GM19239 (cell line): ENCODE data around the gene KMT2C.
"Not testable (repeated sequence)": the region's sequence is repeated elsewhere in the genome, so short reads cannot be mapped to it uniquely, and the experiment has no call there.

Experiments used
- DNase-seq: peaks from one replicate; pipeline ENCODE4 v3.0.0; 2011; ENCODE audit warnings: low spot score; ENCODE audit not compliant: insufficient read length
- FAIRE-seq: peaks from 2 replicates; lab custom pipeline; 2011; peaks lifted over from hg19 to GRCh38; lab: Jason Lieb, UNC

Gene KMT2C

GRCh38 chr7:152435384-152436110 is at the start of gene KMT2C:
Gene KMT2C (minus strand): TSS chr7:152436003. CDS start chr7:152435786, 217 bp downstream.
- no peak for FAIRE-seq
- peak; percentile 38 for DNase-seq

- no peak for DNase-seq
- no peak for FAIRE-seq
These were observed 45.3 kb upstream of the KMT2C start for GRCh38 chr7:152481082-152481481.

- FAIRE-seq = no peak
These were observed 44.9 kb upstream of the KMT2C start for GRCh38 chr7:152480664-152481063.

GRCh38 chr7:152479595-152479994 is 43.8 kb upstream of the KMT2C start:
- no peak for FAIRE-seq
- DNase-seq = no peak

More at GRCh38 chr7:152480664-152481063, 44.9 kb upstream of the KMT2C start:
- no peak for DNase-seq

- no peak for DNase-seq
- FAIRE-seq = no peak
These were observed 42.3 kb upstream of the KMT2C start for GRCh38 chr7:152478140-152478539.

GRCh38 chr7:152477079-152477478 is 41.3 kb upstream of the KMT2C start:
- FAIRE-seq = no peak
- no peak for DNase-seq

- DNase-seq (no peak), FAIRE-seq (no peak)
These were observed 40.7 kb upstream of the KMT2C start for GRCh38 chr7:152476551-152476950.

GRCh38 chr7:152471023-152471620 is 35.3 kb upstream of the KMT2C start:
- DNase-seq, FAIRE-seq: not testable (repeated sequence)

GRCh38 chr7:152470251-152471022 is 34.6 kb upstream of the KMT2C start:
- not testable (repeated sequence) for FAIRE-seq, DNase-seq

- not testable (repeated sequence) for DNase-seq, FAIRE-seq
These were observed 33.8 kb upstream of the KMT2C start for GRCh38 chr7:152469576-152469975.

GRCh38 chr7:152467225-152467624 is 31.4 kb upstream of the KMT2C start:
- DNase-seq = no peak
- no peak for FAIRE-seq

GRCh38 chr7:152465119-152465387 is 29.2 kb upstream of the KMT2C start:
- DNase-seq (no peak), FAIRE-seq (peak; percentile 74)

- FAIRE-seq (peak; percentile 21), DNase-seq (peak; percentile 65)
These were observed 28.7 kb upstream of the KMT2C start for GRCh38 chr7:152464312-152465118.

GRCh38 chr7:152463709-152464311 is 28.0 kb upstream of the KMT2C start:
- FAIRE-seq = peak; percentile 95
- DNase-seq = peak; percentile 95

GRCh38 chr7:152462995-152463708 is 27.3 kb upstream of the KMT2C start:
- DNase-seq (no peak), FAIRE-seq (peak; percentile 48)

GRCh38 chr7:152459724-152460251 is 24.0 kb upstream of the KMT2C start:
- no peak for FAIRE-seq
- no peak for DNase-seq

- FAIRE-seq (no peak), DNase-seq (no peak)
These were observed 15.6 kb upstream of the KMT2C start for GRCh38 chr7:152451356-152451755.

GRCh38 chr7:152445386-152446008 is 9.7 kb upstream of the KMT2C start:
- not testable (repeated sequence) for DNase-seq, FAIRE-seq

- no peak for FAIRE-seq
- DNase-seq = no peak
These were observed 7.8 kb upstream of the KMT2C start for GRCh38 chr7:152443586-152443985.
